ENCODE results near the gene DNAJB9.
"Not testable (repeated sequence)": the region's sequence is repeated elsewhere in the genome, so short reads cannot be mapped to it uniquely, and the experiment has no call there.

The DNAJB9 gene

GRCh38 chr7:108537229-108537628 is 32.4 kb upstream of the DNAJB9 start:
- H3K4me3 ChIP-seq (ENCODE audit: low read depth, low read length): no peak overlapping the region
- TF ChIP-seq CTCF (IDR thresholded peaks at IDR 0.05; ENCODE audit: low read depth, low read length) (no peak), MYC (IDR thresholded peaks at IDR 0.05; ENCODE audit: low read depth, low read length) (no peak), POLR2A (IDR thresholded peaks at IDR 0.05; ENCODE audit: extremely low read depth, insufficient read length) (no peak), MAX (IDR thresholded peaks at IDR 0.05; ENCODE audit: low read depth, low read length) (no peak)
- DNase-seq (ENCODE audit: low read depth): no peak

GRCh38 chr7:108538236-108538635 is 31.4 kb upstream of the DNAJB9 start:
- not testable (repeated sequence) for H3K4me3 ChIP-seq (ENCODE audit: low read depth, low read length); DNase-seq (ENCODE audit: low read depth)

- not testable (repeated sequence) for DNase-seq (ENCODE audit: low read depth); H3K4me3 ChIP-seq (ENCODE audit: low read depth, low read length)
Measured at GRCh38 chr7:108538685-108539084, 31.0 kb upstream of the DNAJB9 start.

GRCh38 chr7:108541478-108541877 is 28.2 kb upstream of the DNAJB9 start:
- no peak for DNase-seq (ENCODE audit: low read depth)
- TF ChIP-seq MYC (IDR thresholded peaks at IDR 0.05; ENCODE audit: low read depth, low read length) (no peak), MAX (IDR thresholded peaks at IDR 0.05; ENCODE audit: low read depth, low read length) (no peak), POLR2A (IDR thresholded peaks at IDR 0.05; ENCODE audit: extremely low read depth, insufficient read length) (no peak), CTCF (IDR thresholded peaks at IDR 0.05; ENCODE audit: low read depth, low read length) (no peak)
- no peak overlapping the region for H3K4me3 ChIP-seq (ENCODE audit: low read depth, low read length)

GRCh38 chr7:108548141-108548896 is 21.4 kb upstream of the DNAJB9 start:
- not testable (repeated sequence) for H3K4me3 ChIP-seq (ENCODE audit: low read depth, low read length)

GRCh38 chr7:108556665-108557064 is 13.0 kb upstream of the DNAJB9 start:
- DNase-seq (ENCODE audit: low read depth); H3K4me3 ChIP-seq (ENCODE audit: low read depth, low read length): not testable (repeated sequence)

More at GRCh38 chr7:108548141-108548896, 21.4 kb upstream of the DNAJB9 start:
- DNase-seq (ENCODE audit: low read depth): not testable (repeated sequence)

- no peak for TF ChIP-seq MYC (IDR thresholded peaks at IDR 0.05; ENCODE audit: low read depth, low read length)
- TF ChIP-seq MAX (IDR thresholded peaks at IDR 0.05; ENCODE audit: low read depth, low read length): no peak
- TF ChIP-seq CTCF (IDR thresholded peaks at IDR 0.05; ENCODE audit: low read depth, low read length): no peak
- TF ChIP-seq POLR2A (IDR thresholded peaks at IDR 0.05; ENCODE audit: extremely low read depth, insufficient read length): no peak
- DNase-seq (ENCODE audit: low read depth): no peak
- no peak overlapping the region for H3K4me3 ChIP-seq (ENCODE audit: low read depth, low read length)
Measured at GRCh38 chr7:108557191-108557590, 12.5 kb upstream of the DNAJB9 start.

GRCh38 chr7:108557617-108558016 is 12.1 kb upstream of the DNAJB9 start:
- no peak for DNase-seq (ENCODE audit: low read depth)
- TF ChIP-seq MAX (IDR thresholded peaks at IDR 0.05; ENCODE audit: low read depth, low read length) (no peak), MYC (IDR thresholded peaks at IDR 0.05; ENCODE audit: low read depth, low read length) (no peak), CTCF (IDR thresholded peaks at IDR 0.05; ENCODE audit: low read depth, low read length) (no peak), POLR2A (IDR thresholded peaks at IDR 0.05; ENCODE audit: extremely low read depth, insufficient read length) (no peak)
- H3K4me3 ChIP-seq (ENCODE audit: low read depth, low read length): no peak overlapping the region

All from NB4 (cell line).